Measurements from ENCODE around the gene POLR3A.

Gene POLR3A

GRCh38 chr10:77961668-77962067, 67.6 kb downstream of the POLR3A start:
- TF ChIP-seq CTCF (conservative IDR thresholded peaks at IDR 0.05; ENCODE audit: control insufficient read depth, insufficient read depth, low read depth, low read length): no peak
- no peak overlapping the region for H3K4me3 ChIP-seq (ENCODE audit: control insufficient read depth, low read depth, low read length)
- DNase-seq (ENCODE audit: low read depth): no peak

- DNase-seq (ENCODE audit: low read depth): no peak
- TF ChIP-seq CTCF (conservative IDR thresholded peaks at IDR 0.05; ENCODE audit: control insufficient read depth, insufficient read depth, low read depth, low read length): no peak
Measured at GRCh38 chr10:77960829-77961329, 68.4 kb downstream of the POLR3A start.

GRCh38 chr10:77959887-77960455, 69.3 kb downstream of the POLR3A start:
- no peak for TF ChIP-seq CTCF (conservative IDR thresholded peaks at IDR 0.05; ENCODE audit: control insufficient read depth, insufficient read depth, low read depth, low read length)
- DNase-seq (ENCODE audit: low read depth): no peak
- H3K4me3 ChIP-seq (ENCODE audit: control insufficient read depth, low read depth, low read length): no peak overlapping the region

More at GRCh38 chr10:77960829-77961329, 68.4 kb downstream of the POLR3A start:
- H3K4me3 ChIP-seq (ENCODE audit: control insufficient read depth, low read depth, low read length): no peak overlapping the region

- H3K4me3 ChIP-seq (ENCODE audit: control insufficient read depth, low read depth, low read length): no peak overlapping the region
- DNase-seq (ENCODE audit: low read depth): no peak
- no peak for TF ChIP-seq CTCF (conservative IDR thresholded peaks at IDR 0.05; ENCODE audit: control insufficient read depth, insufficient read depth, low read depth, low read length)
Measured at GRCh38 chr10:77959384-77959783, 69.9 kb downstream of the POLR3A start.

GRCh38 chr10:77955136-77955535, 74.2 kb downstream of the POLR3A start:
- no peak for TF ChIP-seq CTCF (conservative IDR thresholded peaks at IDR 0.05; ENCODE audit: control insufficient read depth, insufficient read depth, low read depth, low read length)
- no peak overlapping the region for H3K4me3 ChIP-seq (ENCODE audit: control insufficient read depth, low read depth, low read length)
- no peak for DNase-seq (ENCODE audit: low read depth)

- H3K4me3 ChIP-seq (ENCODE audit: control insufficient read depth, low read depth, low read length): no peak overlapping the region
- no peak for TF ChIP-seq CTCF (conservative IDR thresholded peaks at IDR 0.05; ENCODE audit: control insufficient read depth, insufficient read depth, low read depth, low read length)
- peak; percentile 46 for DNase-seq (ENCODE audit: low read depth)
Measured at GRCh38 chr10:77949167-77949566, 80.1 kb downstream of the POLR3A start.

- H3K4me3 ChIP-seq (ENCODE audit: control insufficient read depth, low read depth, low read length): no peak overlapping the region
- DNase-seq (ENCODE audit: low read depth): no peak
- no peak for TF ChIP-seq CTCF (conservative IDR thresholded peaks at IDR 0.05; ENCODE audit: control insufficient read depth, insufficient read depth, low read depth, low read length)
Measured at GRCh38 chr10:77946084-77946483, 83.2 kb downstream of the POLR3A start.

All from fibroblast of mammary gland (primary cell).